Jurkat, Clone E6-1 (cell line): ENCODE results near the gene CDC42BPB. TPM values are rescaled to one million over a fixed set of nuclear protein-coding genes. Genes with fewer than 3 reads are reported as not detected.

ENCODE experiments used
- DNase-seq: peaks from one replicate; pipeline ENCODE4 v3.0.0-alpha.2; 2011; ENCODE audit warnings: low read depth, low spot score
- H3K4me3 ChIP-seq: 2 replicates; pipeline ENCODE4 v1.5.1; 2011; ENCODE audit warnings: mild to moderate bottlenecking, low read length, control low read depth, moderate library complexity
- polyA plus RNA-seq: library from polyadenylated mRNA; unstranded; fragments of >200 nt; gene quantifications from one replicate; pipeline ENCODE4 v1.2.1, GENCODE V29; 2012; ENCODE audit warnings: missing spikeins; ENCODE audit not compliant: insufficient read length, insufficient read depth

CDC42BPB gene
- 6.6 TPM for polyA plus RNA-seq

DNA sequence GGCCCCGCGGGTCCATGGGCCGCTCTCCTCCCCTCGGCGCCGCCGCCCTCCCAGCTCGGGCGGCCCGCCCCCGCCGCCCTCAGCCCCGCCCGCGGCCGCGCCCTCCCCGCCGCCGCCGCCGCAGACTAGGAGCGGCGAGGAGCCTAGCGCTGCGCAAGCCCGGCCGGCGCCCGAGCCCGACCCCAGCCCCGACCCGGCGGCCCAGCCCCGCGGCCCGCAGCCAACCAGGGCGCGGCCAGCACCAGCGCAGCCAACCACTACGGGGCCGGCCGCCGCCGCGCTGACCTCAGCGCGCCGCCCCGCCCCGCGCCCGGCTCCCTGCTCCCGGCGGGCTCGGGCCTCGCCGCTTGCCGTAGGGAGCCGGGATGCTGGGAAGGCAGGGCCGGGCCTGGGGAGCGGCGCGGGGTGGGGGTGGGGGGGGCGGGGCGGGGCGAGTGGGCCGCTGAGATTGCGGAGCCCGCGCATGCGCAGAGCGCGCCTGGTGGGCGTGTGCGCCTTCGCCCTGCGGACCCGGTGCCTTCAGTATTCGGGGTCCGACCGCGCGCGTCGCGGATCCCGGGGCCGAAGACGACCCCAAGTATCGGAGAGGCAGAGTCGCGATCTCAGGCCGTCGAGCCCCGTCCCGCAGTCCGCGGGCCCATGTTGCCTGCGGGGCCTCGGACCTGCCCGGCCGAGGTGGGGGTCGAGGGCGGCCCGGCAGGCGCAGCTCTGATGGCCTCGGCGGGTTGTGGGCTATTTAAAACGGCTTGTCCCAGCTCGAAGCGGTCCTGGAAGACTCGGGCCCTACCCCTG, at the start of gene CDC42BPB:
TSS of gene CDC42BPB (minus strand) at position 178 of the 792 bp plus-strand sequence. CDS start 376 bp downstream, outside the sequence.
- H3K4me3 ChIP-seq = no peak within 1 kb of the TSS
- DNase-seq = no peak

GRCh38 chr14:103105580-103106150, 48.3 kb upstream of the CDC42BPB start:
- H3K4me3 ChIP-seq = no peak overlapping the region
- peak; percentile 69 for DNase-seq

DNA sequence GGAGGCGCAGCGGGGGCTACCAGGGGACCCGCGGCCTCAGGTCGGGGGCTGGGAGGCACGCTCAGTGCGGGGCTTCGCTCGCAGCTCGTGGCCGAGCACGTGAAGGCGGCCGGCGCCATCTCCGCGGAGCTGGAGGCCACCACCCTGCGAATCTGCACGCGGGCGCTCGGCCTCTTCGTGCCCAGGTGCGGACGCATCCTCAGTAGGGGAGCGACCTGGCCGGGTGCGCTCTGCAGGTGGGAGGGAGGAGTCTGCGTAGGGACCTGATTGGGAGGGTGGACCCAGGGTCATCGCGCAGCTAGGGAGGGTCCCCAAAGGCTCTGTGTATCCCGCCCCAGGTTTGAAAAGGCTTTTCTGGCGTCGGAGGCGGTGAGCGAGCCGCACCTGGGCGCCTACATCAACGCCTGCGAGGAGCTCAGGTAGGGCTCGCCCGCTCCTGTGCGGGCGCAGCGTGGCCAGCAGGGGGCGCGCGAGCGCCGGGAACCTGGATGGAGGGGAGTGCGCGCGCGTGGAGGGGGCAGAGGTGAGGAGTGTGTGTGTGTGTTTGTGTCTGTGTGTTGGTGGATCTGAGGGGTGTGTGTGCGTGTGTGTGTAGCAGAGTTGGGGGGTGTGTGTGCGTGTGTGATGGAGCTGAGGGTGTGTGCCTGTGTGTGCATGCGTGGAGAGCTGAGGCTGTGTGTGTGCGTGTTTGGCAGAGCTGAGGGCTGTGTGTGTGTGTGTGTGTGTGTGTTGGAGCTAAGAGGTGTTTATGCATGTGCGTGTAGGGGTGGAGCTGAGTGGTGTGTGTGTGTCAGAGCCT, 47.5 kb upstream of the CDC42BPB start:
- peak; percentile 21 for DNase-seq
- no peak overlapping the region for H3K4me3 ChIP-seq

GRCh38 chr14:103104389-103104653, 47.0 kb upstream of the CDC42BPB start:
- H3K4me3 ChIP-seq = no peak overlapping the region
- DNase-seq = no peak

GRCh38 chr14:103103461-103104388, 46.4 kb upstream of the CDC42BPB start:
- H3K4me3 ChIP-seq = no peak overlapping the region
- no peak for DNase-seq

DNA sequence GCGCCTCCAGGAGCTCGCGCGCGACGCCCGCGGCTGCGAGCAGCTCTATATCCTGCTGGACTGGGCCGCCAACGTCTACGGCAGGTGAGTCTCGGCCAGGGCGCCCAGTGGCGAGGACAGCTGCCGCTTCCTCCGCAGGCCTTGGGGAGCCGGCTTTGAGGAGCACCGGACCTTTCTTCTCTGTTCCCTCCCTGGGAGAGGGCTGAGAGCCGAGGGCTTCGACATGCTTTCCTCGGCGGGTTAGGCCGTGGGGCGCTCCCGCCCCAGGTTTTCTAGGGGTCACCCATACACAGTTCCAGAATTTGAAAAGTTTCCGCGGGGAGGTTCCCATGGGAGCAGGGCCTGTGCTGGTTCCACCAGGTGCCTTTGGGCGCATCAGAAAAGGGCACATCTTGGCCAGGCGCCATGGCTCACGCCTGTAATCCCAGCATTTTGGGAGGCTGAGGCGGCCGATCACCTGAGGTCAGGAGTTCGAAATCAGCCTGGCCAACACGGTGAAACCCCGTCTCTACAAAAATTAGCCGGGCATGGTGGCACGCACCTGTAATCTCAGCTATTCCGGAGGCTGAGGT, 45.4 kb upstream of the CDC42BPB start:
- no peak for DNase-seq
- no peak overlapping the region for H3K4me3 ChIP-seq

- H3K4me3 ChIP-seq = no peak overlapping the region
- no peak for DNase-seq
These were observed 44.8 kb upstream of the CDC42BPB start for GRCh38 chr14:103101963-103102688.

- H3K4me3 ChIP-seq = no peak overlapping the region
- no peak for DNase-seq
These were observed 44.1 kb upstream of the CDC42BPB start for GRCh38 chr14:103101257-103101962.

DNA sequence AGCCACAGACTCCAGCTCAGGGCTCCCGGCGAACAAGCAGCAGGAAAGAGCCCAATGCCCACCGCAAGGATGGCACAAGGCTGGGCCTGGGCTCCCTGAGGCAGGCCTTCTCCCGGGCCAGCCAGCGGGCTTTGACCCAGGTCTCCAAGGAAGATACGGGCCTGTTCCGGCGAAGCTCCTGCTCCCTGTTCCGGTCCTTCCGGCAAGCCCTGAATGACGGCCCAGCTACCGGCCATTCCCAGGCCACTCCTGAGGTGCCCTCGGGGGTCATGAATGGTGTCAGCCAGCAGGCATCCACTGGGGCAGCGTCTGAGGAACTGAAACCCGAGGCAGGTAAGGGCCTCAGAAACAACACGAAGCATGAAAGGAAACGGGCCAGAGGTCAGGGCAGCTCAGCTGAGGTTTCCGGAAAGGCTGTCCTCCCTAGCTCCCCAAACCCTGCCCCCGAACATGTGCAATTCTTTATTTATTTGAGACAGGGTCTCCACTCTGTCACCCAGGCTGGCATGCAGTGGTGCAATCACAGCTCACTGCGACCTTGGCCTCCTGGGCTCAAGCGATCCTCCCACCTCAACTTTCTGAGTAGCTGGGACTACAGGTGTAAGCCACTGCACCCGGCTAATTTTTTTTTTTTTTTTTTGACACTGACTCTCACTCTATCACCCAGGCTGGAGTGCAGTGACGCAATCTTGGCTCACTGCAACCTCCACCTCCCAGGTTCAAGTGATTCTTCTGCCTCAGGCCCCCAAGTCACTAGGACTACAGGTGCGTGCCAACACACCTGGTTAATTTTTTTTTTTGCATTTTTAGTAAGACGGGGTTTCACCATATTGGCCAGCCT, 43.2 kb upstream of the CDC42BPB start:
- no peak overlapping the region for H3K4me3 ChIP-seq
- DNase-seq = no peak

DNA sequence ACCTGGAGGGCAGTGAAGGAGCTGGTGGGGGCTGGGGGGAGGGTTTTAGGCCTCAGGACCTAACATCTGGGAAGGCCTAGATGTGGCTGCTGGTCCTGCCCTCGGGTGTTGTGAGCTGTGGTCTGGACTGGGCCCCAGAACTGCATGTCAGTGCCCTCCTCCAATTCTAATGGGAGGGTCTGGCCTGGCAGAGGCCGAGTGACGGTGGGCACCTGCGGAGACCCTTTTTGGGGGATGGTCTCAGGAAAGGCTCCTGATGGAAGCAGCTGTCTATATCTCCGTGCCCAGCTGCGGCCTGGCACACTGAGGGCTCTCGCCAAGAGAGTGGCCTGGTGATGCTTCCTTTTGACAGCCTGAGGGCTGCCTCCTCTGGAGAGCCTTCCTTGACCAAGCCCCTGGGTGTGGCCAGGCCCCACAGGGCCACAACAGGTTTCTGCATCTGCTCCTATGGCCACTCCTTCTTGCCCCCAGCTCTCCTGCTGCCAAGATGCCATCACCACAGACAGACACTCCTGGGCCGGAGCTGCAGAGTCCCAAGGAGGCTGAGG, 42.5 kb upstream of the CDC42BPB start:
- H3K4me3 ChIP-seq = no peak overlapping the region
- DNase-seq = no peak

- no peak for DNase-seq
These were observed 41.9 kb upstream of the CDC42BPB start for GRCh38 chr14:103099081-103099732.

GRCh38 chr14:103097994-103098957, 40.9 kb upstream of the CDC42BPB start:
- DNase-seq = no peak
- H3K4me3 ChIP-seq = no peak overlapping the region

More at GRCh38 chr14:103099081-103099732, 41.9 kb upstream of the CDC42BPB start:
- H3K4me3 ChIP-seq = no peak overlapping the region

DNA sequence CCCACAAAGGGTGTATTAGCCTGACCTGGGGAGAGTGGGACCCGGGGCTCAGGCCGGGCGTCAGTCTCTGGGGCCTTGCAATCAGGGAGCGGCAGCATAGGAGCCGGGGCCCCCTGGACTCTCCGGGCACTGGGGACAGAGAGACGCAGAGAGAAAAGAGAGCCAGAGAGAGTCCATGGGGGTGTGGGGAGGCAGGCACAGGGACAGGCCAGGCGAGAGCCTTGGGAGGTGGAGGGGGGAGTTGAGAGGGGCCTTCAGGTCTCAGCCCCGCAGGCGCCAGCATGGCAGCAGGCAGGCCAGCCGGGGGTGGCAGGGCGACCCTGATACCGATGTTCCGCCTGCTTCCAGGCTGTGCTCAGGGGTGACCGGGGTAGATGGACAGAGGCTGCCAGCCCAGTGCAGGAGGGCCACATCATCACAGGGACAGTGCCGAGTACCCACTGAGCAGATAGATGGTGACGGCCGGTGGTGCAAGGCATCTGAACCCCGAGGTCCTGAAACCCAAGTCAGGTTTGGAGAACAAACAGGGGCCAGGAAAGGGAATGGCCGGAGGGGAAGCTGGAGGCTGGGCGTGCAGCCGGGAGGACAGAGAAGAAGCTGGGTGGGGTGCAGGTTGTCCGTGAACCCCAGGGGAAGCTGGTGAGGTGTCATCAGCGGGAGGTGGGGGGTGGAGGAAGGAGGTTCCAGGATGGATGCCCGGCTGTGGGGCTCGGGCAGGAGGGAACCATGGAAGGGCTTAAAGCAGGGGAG, 40.1 kb upstream of the CDC42BPB start:
- no peak overlapping the region for H3K4me3 ChIP-seq
- no peak for DNase-seq

DNA sequence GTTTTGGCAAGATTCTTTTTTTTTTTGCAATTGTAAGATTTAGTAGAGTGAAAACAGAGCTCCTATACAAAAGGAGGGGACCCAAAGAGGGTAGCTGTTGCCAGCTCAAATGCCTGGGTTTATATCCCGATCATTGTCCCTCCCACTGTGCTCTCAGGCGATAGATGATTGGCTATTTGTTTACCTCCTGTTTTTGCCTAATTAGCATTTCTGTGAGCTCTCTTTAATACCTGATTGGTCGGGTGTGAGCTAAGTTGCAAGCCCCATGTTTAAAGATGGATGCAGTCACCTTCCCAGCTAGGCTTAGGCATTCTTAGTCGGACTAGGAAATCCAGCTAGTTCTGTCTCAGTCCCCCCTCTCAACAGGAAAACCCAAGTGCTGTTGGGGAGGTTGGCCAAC, 39.0 kb upstream of the CDC42BPB start:
- no peak for DNase-seq
- no peak overlapping the region for H3K4me3 ChIP-seq
